ENCODE results near the gene CDC42BPA.

GRCh38 chr1:226973371-226973897 is 344.9 kb downstream of the CDC42BPA start:
- TF ChIP-seq CTCF (IDR thresholded peaks at IDR 0.05; ENCODE audit: borderline replicate concordance, extremely low read depth, low read length, poor library complexity, severe bottlenecking) (no peak), EZH2 (IDR thresholded peaks at IDR 0.05; ENCODE audit: borderline replicate concordance, low read depth, low read length, severe bottlenecking) (no peak)
